Daoy (cell line): ENCODE measurements around the gene KLF14. TPM values are rescaled to one million over a fixed set of nuclear protein-coding genes. Genes with fewer than 3 reads are reported as not detected.
"Not testable (repeated sequence)": the region's sequence is repeated elsewhere in the genome, so short reads cannot be mapped to it uniquely, and the experiment has no call there.

Experiments
- DNase-seq: peaks from one replicate; pipeline ENCODE4 v3.0.0-alpha.2; 2015; ENCODE audit warnings: low read depth
- total RNA-seq: library from RNA; depleted of rRNA; stranded (reverse); fragments of >200 nt; shearing (Covaris generic); gene quantifications from 2 replicates; pipeline ENCODE4 v1.2.3, GENCODE V29; 2014; rRNA removed

KLF14 gene
- total RNA-seq, 1 experiment from 2014 or later, result 0.06 TPM

DNA sequence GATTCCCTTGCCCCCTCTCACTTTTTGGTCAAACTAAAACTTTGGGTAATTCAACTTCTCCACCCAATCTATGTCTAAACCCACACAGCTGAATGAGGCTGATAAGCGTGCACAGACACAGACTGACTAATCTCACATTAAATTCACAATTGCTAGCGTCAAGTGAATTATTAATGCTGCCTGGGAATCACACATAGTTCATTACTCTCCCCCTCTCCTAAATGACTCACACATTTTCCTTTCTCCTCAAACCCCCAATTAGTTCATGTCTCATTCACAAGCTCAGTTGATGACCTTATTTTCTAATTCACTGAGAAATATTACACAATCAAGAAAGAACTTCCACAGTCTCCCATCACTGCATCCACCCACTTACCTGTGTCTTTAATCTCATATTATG is 14.5 kb downstream of the KLF14 start:
- peak; percentile 25 for DNase-seq

DNA sequence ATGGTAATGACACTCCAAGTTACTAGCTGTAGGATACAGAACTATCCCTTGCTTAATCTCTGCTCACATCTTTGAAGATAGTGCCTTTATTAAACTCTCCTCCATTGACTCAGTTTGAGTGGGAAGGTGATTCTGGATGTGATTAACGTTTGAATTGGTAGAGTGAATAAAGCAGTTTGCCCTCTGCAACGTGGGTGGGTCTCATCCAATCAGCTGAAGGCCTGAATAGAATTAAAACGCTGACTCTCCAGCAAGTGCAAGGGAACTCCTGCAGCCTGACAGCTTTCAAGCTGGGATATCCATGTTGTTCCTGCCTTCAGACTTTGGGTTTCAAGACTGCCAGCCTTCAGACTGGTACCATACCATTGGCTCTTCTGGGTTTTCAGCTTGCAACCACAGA is 21.6 kb downstream of the KLF14 start:
- no peak for DNase-seq

DNA sequence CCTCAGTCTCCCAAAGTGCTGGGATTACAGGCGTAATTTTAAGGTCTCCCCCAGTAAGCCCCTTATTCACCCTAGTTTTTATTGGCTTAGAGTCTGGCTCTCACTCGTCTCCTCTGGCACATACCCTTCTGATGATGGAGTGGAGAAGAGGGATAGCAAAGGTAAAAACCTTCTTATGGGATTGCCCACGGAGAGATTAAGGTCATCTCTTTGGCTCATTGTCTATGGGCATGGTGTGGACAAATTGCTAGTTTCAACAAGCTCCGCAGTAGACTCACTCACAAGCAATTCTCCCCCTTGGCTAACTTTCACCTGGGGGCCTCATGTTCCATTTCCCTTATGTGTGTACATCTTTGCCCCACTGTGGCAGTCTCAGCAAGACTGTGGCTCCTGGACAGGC is 25.2 kb downstream of the KLF14 start:
- no peak for DNase-seq

DNA sequence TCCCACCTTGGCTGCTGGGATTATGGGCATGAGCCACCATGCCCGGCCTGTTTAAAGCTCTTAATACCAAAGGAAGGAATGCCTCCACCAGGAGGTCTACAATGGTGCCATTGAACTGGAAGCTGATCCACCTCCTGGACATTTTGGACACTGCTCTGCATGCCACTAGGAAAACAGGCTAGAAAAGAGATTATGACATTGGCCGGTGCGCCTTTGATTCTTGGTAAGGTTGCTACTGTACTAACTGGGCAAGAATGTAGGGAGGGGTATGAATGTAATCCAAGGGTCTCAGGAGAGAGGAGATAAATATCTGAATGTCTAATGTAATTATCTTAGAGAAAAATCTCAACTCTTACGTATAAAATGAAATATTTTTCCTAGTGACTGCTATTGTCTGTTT is 26.0 kb downstream of the KLF14 start:
- no peak for DNase-seq

DNA sequence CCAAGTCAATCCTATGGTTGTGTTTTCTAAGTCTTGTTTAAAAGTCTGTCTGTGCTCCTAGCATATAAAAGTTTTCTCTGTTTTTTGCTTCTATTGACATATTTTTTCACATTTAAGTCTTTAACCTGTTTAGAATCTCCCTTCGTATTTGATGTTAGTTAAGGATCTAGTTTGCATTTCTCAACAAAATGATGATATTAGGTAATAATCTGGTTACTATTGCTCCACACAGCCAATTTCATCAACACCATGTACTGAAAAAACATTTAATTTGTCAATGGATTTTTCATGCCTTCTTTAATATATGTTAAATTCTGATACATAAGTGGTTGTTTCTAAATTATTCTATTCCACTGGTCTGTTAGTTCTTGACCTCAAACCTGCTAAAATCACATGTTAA is 30.2 kb downstream of the KLF14 start:
- no peak for DNase-seq

DNA sequence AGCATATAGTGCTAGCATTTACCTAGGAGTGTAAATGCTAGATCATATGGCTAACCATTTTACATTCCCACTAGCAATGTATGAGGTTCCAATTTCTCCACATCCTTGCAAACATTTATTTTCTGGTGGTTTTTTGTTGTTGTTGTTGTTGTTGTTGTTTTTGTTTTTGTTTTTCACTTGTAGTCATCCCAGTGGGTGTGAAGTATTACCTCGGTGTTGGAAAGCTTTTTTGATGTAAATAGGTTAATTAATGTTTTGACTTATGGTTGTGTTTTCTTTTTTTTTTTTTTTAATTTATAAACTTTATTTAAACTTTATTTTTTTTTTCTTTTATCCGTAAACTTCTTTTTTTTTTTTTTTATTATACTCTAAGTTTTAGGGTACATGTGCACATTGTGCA is 32.4 kb downstream of the KLF14 start:
- DNase-seq, result no peak

DNA sequence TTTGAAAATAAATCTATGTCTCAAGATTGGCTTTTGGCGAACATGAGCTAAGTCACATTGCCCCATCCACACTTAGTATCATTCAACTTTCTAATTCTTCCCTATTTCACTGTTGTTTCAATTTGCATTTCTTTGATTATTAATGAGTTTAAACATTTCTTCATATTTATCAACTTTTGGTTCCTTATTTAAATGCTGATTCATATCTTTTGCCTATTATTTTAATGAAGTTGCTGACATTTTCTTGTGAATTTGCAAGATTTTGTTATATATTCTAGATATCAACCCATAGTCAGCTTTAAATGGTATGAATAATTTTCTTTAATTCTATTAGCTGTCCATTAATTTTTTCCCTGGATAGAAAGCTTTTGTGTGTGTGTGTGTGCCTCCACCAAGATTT is 33.2 kb downstream of the KLF14 start:
- DNase-seq, result no peak

DNA sequence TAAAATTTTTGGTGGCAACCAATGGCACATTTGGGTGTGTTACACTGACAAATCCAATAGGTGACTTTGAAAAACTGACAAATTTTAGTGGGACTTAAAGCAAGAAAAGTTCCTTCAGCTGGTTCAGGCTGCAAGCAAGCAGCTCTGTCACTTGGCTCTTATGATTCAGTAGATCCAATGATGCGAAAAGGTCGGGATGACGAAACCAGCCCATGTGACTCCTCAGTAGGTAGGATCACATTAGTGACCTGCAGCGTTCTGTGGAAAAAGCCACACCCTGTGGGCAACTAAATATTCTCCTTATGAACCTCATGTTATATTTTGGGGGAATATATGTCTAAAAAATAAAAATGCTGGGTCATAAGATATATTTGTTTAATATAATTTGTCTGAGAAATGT is 34.3 kb downstream of the KLF14 start:
- DNase-seq, result peak; percentile 25

DNA sequence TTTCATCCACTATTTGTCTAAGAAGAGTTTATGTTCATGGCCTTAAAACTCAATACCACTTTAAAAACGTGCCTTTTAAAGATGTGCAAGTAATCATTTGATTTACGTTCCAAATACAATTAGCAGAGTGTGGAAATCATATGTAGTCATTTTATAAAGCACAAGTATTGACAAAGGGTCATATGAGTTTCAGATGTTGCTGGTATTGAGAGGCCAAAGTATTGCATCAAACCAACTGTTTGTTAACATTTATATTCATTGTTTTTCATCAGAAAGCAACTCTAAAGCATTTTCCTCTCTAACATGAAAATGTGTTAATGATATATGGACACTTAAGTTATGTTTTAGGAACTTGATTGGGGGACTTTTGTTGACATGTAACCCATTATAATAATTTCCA is 36.2 kb downstream of the KLF14 start:
- DNase-seq, result no peak

DNA sequence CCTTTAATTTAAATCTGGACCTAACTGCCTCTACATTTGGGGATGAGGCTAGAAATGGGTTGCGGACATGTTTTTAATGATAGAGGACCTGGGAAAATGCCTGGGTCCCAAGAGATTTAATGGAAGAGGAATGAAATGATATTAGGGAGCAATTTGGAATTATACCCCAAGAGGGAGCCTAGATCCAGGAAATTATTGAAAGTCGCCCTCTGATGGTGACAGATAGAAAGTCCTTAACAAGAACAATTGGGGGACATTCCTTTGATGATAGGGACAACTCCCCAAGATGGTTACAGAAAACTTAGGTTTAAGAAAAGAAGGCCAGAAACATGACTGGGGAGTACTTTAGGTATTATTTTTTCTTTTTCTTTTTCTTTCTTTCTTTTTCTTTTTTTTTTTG is 38.2 kb downstream of the KLF14 start:
- peak; percentile 49 for DNase-seq

DNA sequence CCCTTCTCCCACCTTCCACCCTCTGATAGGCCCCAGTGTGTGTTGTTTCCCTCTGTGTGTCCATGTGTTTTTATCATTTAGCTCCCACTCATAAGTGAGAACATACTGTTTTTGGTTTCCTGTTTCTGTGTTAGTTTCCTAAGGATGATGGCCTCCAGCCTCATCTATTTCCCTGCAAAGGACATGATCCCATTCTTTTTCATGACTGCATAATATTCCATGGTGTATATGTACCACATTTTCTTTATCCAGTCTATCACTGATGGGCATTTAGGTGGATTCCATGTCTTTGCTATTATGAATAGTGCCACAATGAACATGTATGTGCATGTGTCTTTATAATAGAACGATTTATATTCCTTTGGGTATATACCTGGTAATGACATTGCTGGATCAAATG is 41.6 kb downstream of the KLF14 start:
- not testable (repeated sequence) for DNase-seq

DNA sequence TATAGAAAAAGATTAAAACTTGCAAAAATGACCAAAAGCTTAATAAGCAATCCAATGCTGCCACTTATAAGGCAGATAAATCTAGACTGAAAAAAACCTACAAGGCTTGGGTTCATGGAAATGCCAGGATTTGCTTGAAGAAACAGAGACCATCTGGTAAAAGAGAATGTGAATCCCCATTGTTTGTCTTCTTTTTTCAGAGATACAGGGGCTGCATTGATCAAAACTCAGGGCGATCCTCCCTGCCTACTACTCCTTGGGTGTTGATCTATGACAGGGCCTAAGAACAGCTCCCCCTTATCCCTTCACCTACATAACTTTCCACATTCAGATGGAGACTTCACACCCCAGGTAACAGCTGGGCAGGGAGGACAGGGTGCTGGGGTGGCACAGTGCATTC is 44.3 kb downstream of the KLF14 start:
- no peak for DNase-seq

DNA sequence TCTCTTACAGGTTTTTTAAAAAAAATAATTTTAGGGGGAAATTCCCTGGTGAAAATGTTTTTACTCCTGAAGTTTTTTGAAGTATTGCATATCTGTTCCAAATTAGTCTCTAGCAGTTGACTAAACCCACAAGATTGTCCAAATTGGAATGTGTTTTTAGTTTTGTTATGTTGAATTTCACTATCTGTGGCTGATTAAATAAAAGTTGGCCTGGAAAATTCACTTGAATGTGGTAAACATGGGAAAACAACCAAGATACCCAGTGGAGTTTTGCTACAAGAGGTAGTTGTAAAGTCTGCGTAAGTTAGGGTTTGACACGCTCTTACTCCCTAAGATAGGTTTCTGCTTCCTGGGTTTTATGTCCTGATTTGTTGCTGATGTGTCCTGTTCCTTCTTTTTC is 51.0 kb downstream of the KLF14 start:
- no peak for DNase-seq

Other genes with a start within 250 kb of the KLF14 start
- gene MEST, start 242.1 kb downstream of the KLF14 start, total RNA-seq, result 566 and 568 TPM in 2 replicates
- 57.5 and 58.4 TPM in 2 replicates for gene COPG2, start 65.5 kb downstream of the KLF14 start, total RNA-seq
- gene TSGA13, start 47.7 kb downstream of the KLF14 start, total RNA-seq, result not detected in 2 replicates